Glomerular visceral epithelial cell (primary cell): Measurements from ENCODE around the gene CD3D.
"Not testable (repeated sequence)": the region's sequence is repeated elsewhere in the genome, so short reads cannot be mapped to it uniquely, and the experiment has no call there.

Experiments used
- DNase-seq: peaks from one replicate; pipeline ENCODE4 v3.0.0-alpha.2; 2016; ENCODE audit errors: extremely low spot score

The CD3D gene

GRCh38 chr11:118339281-118339961, 3.1 kb downstream of the CD3D start:
- no peak for DNase-seq

- no peak for DNase-seq
Measured at GRCh38 chr11:118338637-118339061, 3.9 kb downstream of the CD3D start.

- DNase-seq: no peak
Measured at GRCh38 chr11:118334745-118335144, 7.8 kb downstream of the CD3D start.

GRCh38 chr11:118328745-118329144, 13.8 kb downstream of the CD3D start:
- no peak for DNase-seq

- no peak for DNase-seq
Measured at GRCh38 chr11:118325283-118325682, 17.2 kb downstream of the CD3D start.

- DNase-seq: no peak
Measured at GRCh38 chr11:118322721-118323120, 19.8 kb downstream of the CD3D start.

- DNase-seq: no peak
Measured at GRCh38 chr11:118321386-118322082, 21.0 kb downstream of the CD3D start.

- no peak for DNase-seq
Measured at GRCh38 chr11:118320515-118320914, 22.0 kb downstream of the CD3D start.

GRCh38 chr11:118319337-118319707, 23.2 kb downstream of the CD3D start:
- DNase-seq: no peak

- no peak for DNase-seq
Measured at GRCh38 chr11:118318581-118319336, 23.7 kb downstream of the CD3D start.

GRCh38 chr11:118318124-118318523, 24.4 kb downstream of the CD3D start:
- DNase-seq: no peak

GRCh38 chr11:118314988-118315411, 27.5 kb downstream of the CD3D start:
- no peak for DNase-seq

- no peak for DNase-seq
Measured at GRCh38 chr11:118313242-118313641, 29.3 kb downstream of the CD3D start.

- DNase-seq: no peak
Measured at GRCh38 chr11:118312328-118312727, 30.2 kb downstream of the CD3D start.

GRCh38 chr11:118311518-118311917, 31.0 kb downstream of the CD3D start:
- DNase-seq: no peak

GRCh38 chr11:118310781-118311485, 31.6 kb downstream of the CD3D start:
- no peak for DNase-seq

- DNase-seq: no peak
Measured at GRCh38 chr11:118310271-118310670, 32.2 kb downstream of the CD3D start.

- DNase-seq: not testable (repeated sequence)
Measured at GRCh38 chr11:118308995-118309528, 33.4 kb downstream of the CD3D start.

GRCh38 chr11:118306556-118306955, 35.9 kb downstream of the CD3D start:
- no peak for DNase-seq

- no peak for DNase-seq
Measured at GRCh38 chr11:118305726-118306125, 36.8 kb downstream of the CD3D start.

- DNase-seq: no peak
Measured at GRCh38 chr11:118304568-118305248, 37.8 kb downstream of the CD3D start, which contains the start of gene CD3E. Gene CD3E, plus strand, starts transcription at chr11:118304730. Its CDS starts 223 bp downstream, at chr11:118304953.
